Thoracic aorta (tissue), 2 donors: ENCODE measurements around the gene C1orf115. TPM values are rescaled to one million over a fixed set of nuclear protein-coding genes. Genes with fewer than 3 reads are reported as not detected.

Experiments
- ATAC-seq: fragments of 150-250 bp; one replicate; pipeline ENCODE4 v1.8.0; 2017; ENCODE audit warnings: low read depth; ENCODE audit not compliant: insufficient number of reproducible peaks, low FRiP score
- DNase-seq: peaks from one replicate; pipeline ENCODE4 v3.0.0-alpha.2; 2020; ENCODE audit warnings: low spot score
- H3K27ac ChIP-seq, 2 donors: fragments of 200-600 bp; sonication (generic); 1 replicate in 1 of 2; 2 replicates in 1 of 2; pipeline ENCODE4 v1.5.1; 2016; ENCODE audit warnings: mild to moderate bottlenecking in 2 of 2, moderate library complexity in 2 of 2
- H3K27me3 ChIP-seq: fragments of 200-600 bp; sonication (generic); replicated peaks from 2 replicates; pipeline ENCODE4 v1.6.0; 2016; ENCODE audit warnings: mild to moderate bottlenecking; ENCODE audit not compliant: insufficient read depth
- H3K36me3 ChIP-seq: fragments of 200-600 bp; sonication (generic); one replicate; pipeline ENCODE4 v1.5.1; 2016
- H3K4me1 ChIP-seq, 2 donors: fragments of 200-600 bp; sonication (generic); 1 replicate in 1 of 2; 2 replicates in 1 of 2; pipeline versions ENCODE4 v1.5.1 to v1.6.0; 2016; ENCODE audit warnings: low read depth in 2 of 2, mild to moderate bottlenecking in 1 of 2; ENCODE audit not compliant: control insufficient read depth in 1 of 2
- H3K4me3 ChIP-seq: fragments of 200-600 bp; sonication (generic); 2 replicates; pipeline ENCODE4 v1.5.1; 2016; ENCODE audit warnings: mild to moderate bottlenecking
- H3K9me3 ChIP-seq: fragments of 200-600 bp; sonication (generic); 2 replicates; pipeline ENCODE4 v1.5.1; 2016
- CTCF ChIP-seq: fragments of 200-600 bp; sonication (generic); IDR thresholded peaks from one replicate; pipeline ENCODE4 v1.5.1; 2019; ENCODE audit warnings: antibody characterized with exemption
- total RNA-seq, 2 donors: library from RNA; depleted of rRNA; stranded (reverse); fragments of >200 nt; gene quantifications; one replicate each; pipeline versions ENCODE4 v1.1.0 to v1.2.3, GENCODE V29; 2016

C1orf115 gene
- total RNA-seq, 2 donors from 2014 or later: 6.8 to 9.7 TPM

GRCh38 chr1:220703305-220703704 is 13.1 kb downstream of the C1orf115 start:
- ATAC-seq: no peak
- Histone ChIP-seq H3K4me3 (no peak overlapping the region), H3K27me3 (no peaks in the 10 kb centered on the region), H3K36me3 (no peaks in the 10 kb centered on the region), H3K9me3 (no peaks in the 10 kb centered on the region), H3K4me1 (no peaks in the 10 kb centered on the region), H3K27ac (no peak overlapping the region)
- TF ChIP-seq CTCF: no peak
- no peak for DNase-seq

DNA sequence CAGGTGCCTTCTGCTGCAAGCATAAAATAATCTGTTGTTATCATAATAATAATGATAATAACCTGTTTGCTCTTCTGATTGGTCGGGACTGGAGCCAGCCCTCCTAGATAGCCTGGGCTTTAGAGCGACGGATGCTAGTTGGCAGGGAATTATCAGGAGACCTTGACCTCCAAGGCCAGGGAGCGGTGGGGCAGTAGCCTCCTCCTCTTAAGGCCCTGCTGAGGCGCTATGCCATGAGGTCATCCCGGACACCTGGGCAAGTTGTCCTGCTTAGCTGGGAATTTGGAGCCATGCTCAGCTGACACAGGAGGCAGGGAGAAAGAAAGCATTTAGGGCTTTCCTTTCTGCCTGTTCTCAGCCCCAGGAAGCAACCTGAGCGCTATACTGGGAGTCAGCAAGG is 15.6 kb downstream of the C1orf115 start:
- no peak for ATAC-seq
- Histone ChIP-seq H3K9me3 (no peaks in the 10 kb centered on the region), H3K4me3 (no peak overlapping the region), H3K4me1 (no peaks in the 10 kb centered on the region), H3K27ac (no peak overlapping the region), H3K27me3 (no peaks in the 10 kb centered on the region), H3K36me3 (no peaks in the 10 kb centered on the region)
- DNase-seq: no peak
- no peak for TF ChIP-seq CTCF

- Histone ChIP-seq H3K27ac (no peak overlapping the region), H3K36me3 (no peaks in the 10 kb centered on the region), H3K27me3 (no peaks in the 10 kb centered on the region), H3K4me1 (no peaks in the 10 kb centered on the region), H3K4me3 (no peak overlapping the region), H3K9me3 (no peaks in the 10 kb centered on the region)
- ATAC-seq (no peak), DNase-seq (no peak)
- no peak for TF ChIP-seq CTCF
Observed at GRCh38 chr1:220706480-220706879, 16.3 kb downstream of the C1orf115 start.

GRCh38 chr1:220707160-220707559 is 17.0 kb downstream of the C1orf115 start:
- ATAC-seq (no peak), DNase-seq (no peak)
- H3K4me3 ChIP-seq: no peak overlapping the region
- no peak for TF ChIP-seq CTCF
- H3K27ac ChIP-seq: no peak overlapping the region
- no peaks in the 10 kb centered on the region for H3K27me3 ChIP-seq
- H3K36me3 ChIP-seq: no peaks in the 10 kb centered on the region
- no peaks in the 10 kb centered on the region for H3K4me1 ChIP-seq
- H3K9me3 ChIP-seq: no peaks in the 10 kb centered on the region

- H3K36me3 ChIP-seq: no peaks in the 10 kb centered on the region
- no peaks in the 10 kb centered on the region for H3K4me1 ChIP-seq
- ATAC-seq: no peak
- no peaks in the 10 kb centered on the region for H3K27me3 ChIP-seq
- H3K27ac ChIP-seq: no peak overlapping the region
- no peak for DNase-seq
- no peaks in the 10 kb centered on the region for H3K9me3 ChIP-seq
- H3K4me3 ChIP-seq: no peak overlapping the region
- TF ChIP-seq CTCF: no peak
Observed at GRCh38 chr1:220708244-220708643, 18.1 kb downstream of the C1orf115 start.
